Effector memory CD4-positive, alpha-beta T cell (primary cell): ENCODE results near the gene CDK4.
"Not testable (repeated sequence)": the region's sequence is repeated elsewhere in the genome, so short reads cannot be mapped to it uniquely, and the experiment has no call there.

Source experiments
- DNase-seq, 3 donors: peaks; one replicate each; pipeline ENCODE4 v3.0.0-alpha.2; 2020
- H3K27ac ChIP-seq: 2 replicates; pipeline ENCODE4 v1.7.0; 2013; ENCODE audit warnings: mild to moderate bottlenecking, low read length, moderate library complexity; ENCODE audit not compliant: insufficient read depth, poor library complexity, severe bottlenecking
- H3K27me3 ChIP-seq: replicated peaks from 2 replicates; pipeline ENCODE4 v1.7.0; 2013; ENCODE audit warnings: mild to moderate bottlenecking, low read length; ENCODE audit not compliant: insufficient read depth, control insufficient read depth, poor library complexity, severe bottlenecking
- H3K36me3 ChIP-seq: 2 replicates; pipeline ENCODE4 v1.7.0; 2013; ENCODE audit warnings: mild to moderate bottlenecking, low read length, moderate library complexity; ENCODE audit not compliant: control insufficient read depth, insufficient read depth
- H3K4me1 ChIP-seq: 2 replicates; pipeline ENCODE4 v1.7.0; 2013; ENCODE audit warnings: low read length, mild to moderate bottlenecking; ENCODE audit not compliant: control insufficient read depth, insufficient read depth, poor library complexity, severe bottlenecking
- H3K4me3 ChIP-seq: 2 replicates; pipeline ENCODE4 v1.7.0; 2013; ENCODE audit warnings: low read length, low read depth, mild to moderate bottlenecking; ENCODE audit not compliant: insufficient read depth, poor library complexity, severe bottlenecking
- H3K9me3 ChIP-seq: 2 replicates; pipeline ENCODE4 v1.7.0; 2013; ENCODE audit warnings: mild to moderate bottlenecking, low read length, moderate library complexity; ENCODE audit not compliant: control insufficient read depth

CDK4 gene

DNA sequence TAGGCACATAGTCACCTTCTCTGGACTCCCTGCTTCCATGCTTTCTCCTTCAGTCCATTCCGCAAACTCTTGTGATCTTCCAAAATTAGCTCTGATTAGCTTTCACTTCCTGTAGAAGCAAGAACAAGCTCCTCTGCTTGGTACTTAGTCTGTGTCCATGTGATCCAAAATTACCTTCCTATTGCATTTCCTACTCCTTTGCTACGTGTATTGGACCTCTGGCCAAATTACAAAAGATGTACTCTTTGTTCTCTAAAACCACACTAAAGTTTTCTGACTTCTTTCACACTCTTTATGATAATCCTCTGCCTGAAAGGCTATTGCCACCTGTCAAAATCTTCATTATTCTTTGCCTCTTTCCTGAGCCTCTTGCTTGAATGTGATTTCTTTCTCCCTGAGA lies 29.7 kb upstream of the CDK4 start:
- H3K4me3 ChIP-seq: peak overlapping the region; percentile 12
- no peaks in the 10 kb centered on the region for H3K9me3 ChIP-seq
- H3K36me3 ChIP-seq: peaks cover 13% of the 10 kb centered on the region
- H3K4me1 ChIP-seq: peaks cover 39% of the 10 kb centered on the region
- no peak for DNase-seq
- H3K27ac ChIP-seq: peak overlapping the region; percentile 79
- no peaks in the 10 kb centered on the region for H3K27me3 ChIP-seq

DNA sequence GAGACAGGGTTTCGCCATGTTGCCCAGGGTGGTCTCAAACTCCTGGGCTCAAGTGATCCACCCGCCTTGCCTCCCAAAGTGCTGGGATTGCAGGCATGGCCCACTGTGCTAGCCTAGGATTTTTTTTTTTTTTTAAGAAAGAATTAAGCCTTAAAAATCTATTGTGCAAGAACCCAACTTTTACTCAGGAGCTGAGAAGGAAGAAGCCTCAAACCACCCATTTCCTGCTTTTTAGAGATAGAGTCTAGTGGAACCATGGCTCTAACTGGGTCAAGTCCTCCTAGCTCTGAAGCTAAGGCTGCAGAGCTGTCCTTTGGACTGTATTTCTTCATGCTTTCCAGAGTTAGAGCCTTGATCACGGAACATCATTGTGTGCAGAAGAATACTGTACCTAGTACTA lies 29.1 kb upstream of the CDK4 start:
- DNase-seq: no peak
- Histone ChIP-seq H3K36me3 (peaks cover 8% of the 10 kb centered on the region), H3K4me1 (peaks cover 39% of the 10 kb centered on the region), H3K27me3 (no peaks in the 10 kb centered on the region), H3K27ac (peak overlapping the region; percentile 79), H3K4me3 (no peak overlapping the region), H3K9me3 (no peaks in the 10 kb centered on the region)

DNA sequence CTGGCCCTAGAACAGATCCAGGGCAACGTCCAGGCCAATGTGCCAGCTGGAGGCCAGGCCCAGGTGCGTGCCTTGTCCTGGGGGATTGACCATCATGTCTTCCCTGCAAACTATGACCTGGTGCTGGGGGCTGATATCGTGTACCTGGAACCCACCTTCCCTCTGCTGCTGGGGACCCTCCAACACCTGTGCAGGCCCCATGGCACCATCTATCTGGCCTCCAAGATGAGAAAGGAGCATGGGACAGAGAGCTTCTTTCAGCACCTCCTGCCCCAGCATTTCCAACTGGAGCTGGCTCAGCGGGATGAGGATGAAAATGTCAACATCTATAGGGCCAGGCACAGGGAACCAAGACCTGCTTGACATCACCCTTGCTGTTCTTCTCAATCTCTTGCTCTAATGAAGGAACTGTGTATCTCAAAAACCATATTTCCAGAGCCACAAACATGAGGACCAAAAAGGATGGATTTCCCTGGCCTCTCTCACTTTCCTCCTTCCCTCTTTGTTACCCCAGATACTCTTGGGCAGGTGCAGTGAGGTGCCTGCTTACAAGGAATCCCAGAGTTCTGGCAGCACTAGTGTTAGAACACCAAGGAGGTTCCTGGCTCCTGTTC lies 28.3 kb upstream of the CDK4 start:
- peak overlapping the region; percentile 61 for H3K27ac ChIP-seq
- no peak overlapping the region for H3K4me3 ChIP-seq
- DNase-seq: no peak
- peaks cover 39% of the 10 kb centered on the region for H3K4me1 ChIP-seq
- H3K36me3 ChIP-seq: no peaks in the 10 kb centered on the region
- no peaks in the 10 kb centered on the region for H3K9me3 ChIP-seq
- no peaks in the 10 kb centered on the region for H3K27me3 ChIP-seq

DNA sequence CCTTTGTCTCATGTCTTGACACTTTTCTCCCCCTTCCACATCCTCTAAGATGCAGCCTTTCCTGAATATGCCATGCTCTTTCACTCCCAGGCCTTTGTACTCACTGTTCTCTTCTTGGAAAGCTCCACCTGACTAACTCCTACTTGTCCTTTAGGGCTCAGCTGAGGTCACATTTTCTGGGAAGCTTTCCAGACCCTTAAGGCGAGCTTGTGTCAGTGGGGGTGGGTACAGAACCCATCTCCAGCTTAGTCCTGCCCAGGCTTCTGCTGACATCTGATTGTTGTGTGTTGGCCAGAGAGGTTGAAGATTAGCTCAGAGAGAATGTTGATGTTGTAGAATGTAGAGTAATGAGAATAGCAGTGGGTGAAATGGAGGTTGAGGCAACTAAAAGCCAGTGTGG lies 27.6 kb upstream of the CDK4 start:
- no peaks in the 10 kb centered on the region for H3K27me3 ChIP-seq
- no peak for DNase-seq
- H3K36me3 ChIP-seq: no peaks in the 10 kb centered on the region
- H3K27ac ChIP-seq: peak overlapping the region; percentile 61
- H3K4me3 ChIP-seq: no peak overlapping the region
- H3K9me3 ChIP-seq: no peaks in the 10 kb centered on the region
- H3K4me1 ChIP-seq: peaks cover 39% of the 10 kb centered on the region

DNA sequence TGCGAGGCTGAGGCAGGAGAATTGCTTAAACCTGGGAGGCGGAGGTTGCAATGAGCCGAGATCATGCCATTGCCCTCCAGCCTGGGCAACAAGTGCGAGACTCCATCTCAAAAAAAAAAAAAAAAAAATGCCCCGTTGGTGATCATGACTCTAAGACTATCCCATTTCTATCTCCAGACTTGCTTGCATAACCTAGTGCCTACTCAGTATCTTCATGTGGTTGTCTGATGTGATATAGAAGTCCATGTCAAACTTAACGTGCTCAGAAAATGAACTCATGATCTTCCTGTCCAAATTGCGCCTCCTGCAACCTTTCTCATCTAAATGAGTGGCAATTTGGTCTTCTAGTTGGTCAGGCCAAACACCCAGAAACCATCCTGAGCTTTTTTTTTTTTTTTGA lies 25.8 kb upstream of the CDK4 start:
- no peaks in the 10 kb centered on the region for H3K9me3 ChIP-seq
- no peak overlapping the region for H3K27ac ChIP-seq
- H3K27me3 ChIP-seq: no peaks in the 10 kb centered on the region
- no peaks in the 10 kb centered on the region for H3K36me3 ChIP-seq
- H3K4me1 ChIP-seq: peaks cover 30% of the 10 kb centered on the region
- no peak overlapping the region for H3K4me3 ChIP-seq
- DNase-seq: no peak

DNA sequence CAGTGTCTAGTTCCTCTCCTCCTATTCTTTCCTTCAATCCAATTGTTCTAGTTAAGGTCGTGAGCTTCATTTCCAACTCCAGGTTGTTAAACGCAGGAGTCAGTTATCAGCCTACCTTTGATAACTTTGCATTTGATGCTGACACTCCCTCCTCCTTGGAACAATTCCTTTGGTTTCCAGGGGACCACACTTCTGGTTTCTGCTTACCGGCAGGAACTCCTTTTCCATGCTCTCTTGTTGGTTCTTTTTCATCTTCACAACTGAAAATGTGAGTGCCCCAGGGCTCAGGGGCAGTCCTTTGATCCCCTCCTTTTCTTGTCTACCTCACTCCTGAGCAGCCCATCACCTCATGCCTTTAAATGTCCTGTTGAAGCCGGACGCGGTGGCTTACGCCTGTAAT lies 25.3 kb upstream of the CDK4 start:
- Histone ChIP-seq H3K9me3 (no peaks in the 10 kb centered on the region), H3K27ac (no peak overlapping the region), H3K4me3 (no peak overlapping the region), H3K36me3 (no peaks in the 10 kb centered on the region), H3K4me1 (peaks cover 30% of the 10 kb centered on the region), H3K27me3 (no peaks in the 10 kb centered on the region)
- DNase-seq: no peak

DNA sequence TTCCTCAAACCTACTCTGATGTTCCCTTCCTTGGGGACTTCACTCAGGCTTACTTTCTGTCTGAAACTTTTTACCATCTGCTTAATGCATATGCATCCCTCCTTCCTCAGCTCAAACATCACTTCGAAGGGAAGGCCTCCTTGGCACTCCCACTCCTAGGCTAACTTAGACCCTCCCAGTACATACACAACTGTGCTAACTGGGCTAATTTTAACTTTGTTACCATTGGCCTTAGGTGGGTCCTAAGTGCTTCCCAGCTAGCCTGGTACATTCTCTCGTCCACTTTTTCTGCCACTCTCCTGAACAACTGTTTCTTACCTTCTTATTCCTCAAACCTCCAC lies 24.1 kb upstream of the CDK4 start:
- Histone ChIP-seq H3K4me1 (peaks cover 19% of the 10 kb centered on the region), H3K36me3 (no peaks in the 10 kb centered on the region), H3K9me3 (no peaks in the 10 kb centered on the region), H3K4me3 (no peak overlapping the region), H3K27me3 (no peaks in the 10 kb centered on the region), H3K27ac (no peak overlapping the region)
- DNase-seq: no peak

DNA sequence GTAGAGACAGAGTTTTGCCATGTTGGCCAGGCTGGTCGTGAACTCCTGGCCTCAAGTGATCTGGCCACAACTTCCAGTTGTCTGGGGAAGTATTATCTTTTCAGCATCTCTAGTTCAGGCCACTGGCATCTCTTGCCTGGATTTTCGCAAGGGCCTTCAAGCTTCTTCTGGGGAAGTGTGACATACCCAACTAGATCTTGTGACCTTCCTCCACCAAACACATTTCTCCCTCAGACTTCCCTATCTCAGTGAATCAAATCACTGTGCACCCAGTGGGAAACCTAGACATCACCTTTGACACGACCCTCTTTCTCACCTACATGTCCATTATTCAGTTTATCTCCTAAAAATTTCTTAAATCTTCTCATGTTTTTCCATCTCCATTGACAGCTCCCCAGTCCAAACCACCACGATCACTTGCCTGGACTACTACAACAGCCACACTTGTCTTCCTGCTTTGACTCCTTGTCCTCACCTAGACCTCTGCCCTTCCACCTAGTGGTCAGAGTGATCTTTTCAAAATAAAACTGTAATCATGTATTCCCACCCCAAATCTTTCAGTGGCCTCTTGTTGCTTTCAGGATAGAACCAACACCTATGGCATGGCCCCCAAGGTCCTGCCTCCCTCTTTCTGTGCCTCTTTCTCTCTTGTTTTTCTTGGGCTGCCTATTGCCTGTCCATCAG lies 23.6 kb upstream of the CDK4 start:
- H3K36me3 ChIP-seq: no peaks in the 10 kb centered on the region

DNA sequence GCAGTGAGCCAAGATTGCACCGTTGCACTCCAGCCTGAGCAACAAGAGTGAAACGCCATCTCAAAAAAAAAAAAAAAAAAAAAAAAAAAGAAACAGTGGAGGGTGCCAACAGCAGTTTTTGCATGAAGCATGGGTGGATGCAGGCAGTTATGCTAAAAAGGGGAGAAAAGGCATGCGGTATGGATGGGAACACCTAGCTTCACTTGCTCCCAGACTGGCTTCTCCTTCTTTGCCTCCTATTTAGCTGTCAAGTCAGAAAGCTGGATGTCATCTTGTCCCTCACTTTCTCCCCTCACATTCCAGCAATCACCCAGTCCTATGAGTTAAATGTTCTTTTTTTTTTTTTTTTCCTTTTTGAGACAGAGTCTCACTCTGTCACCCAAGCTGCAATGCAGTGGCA lies 22.9 kb upstream of the CDK4 start:
- Histone ChIP-seq H3K4me3 (no peak overlapping the region), H3K9me3 (no peaks in the 10 kb centered on the region), H3K4me1 (peaks cover 7% of the 10 kb centered on the region), H3K36me3 (no peaks in the 10 kb centered on the region), H3K27me3 (no peaks in the 10 kb centered on the region), H3K27ac (no peak overlapping the region)
- no peak for DNase-seq

More for the DNA sequence above, 23.6 kb upstream of the CDK4 start:
- DNase-seq: no peak
- H3K27ac ChIP-seq: no peak overlapping the region
- H3K4me1 ChIP-seq: peaks cover 13% of the 10 kb centered on the region
- no peaks in the 10 kb centered on the region for H3K9me3 ChIP-seq
- no peak overlapping the region for H3K4me3 ChIP-seq
- H3K27me3 ChIP-seq: no peaks in the 10 kb centered on the region

DNA sequence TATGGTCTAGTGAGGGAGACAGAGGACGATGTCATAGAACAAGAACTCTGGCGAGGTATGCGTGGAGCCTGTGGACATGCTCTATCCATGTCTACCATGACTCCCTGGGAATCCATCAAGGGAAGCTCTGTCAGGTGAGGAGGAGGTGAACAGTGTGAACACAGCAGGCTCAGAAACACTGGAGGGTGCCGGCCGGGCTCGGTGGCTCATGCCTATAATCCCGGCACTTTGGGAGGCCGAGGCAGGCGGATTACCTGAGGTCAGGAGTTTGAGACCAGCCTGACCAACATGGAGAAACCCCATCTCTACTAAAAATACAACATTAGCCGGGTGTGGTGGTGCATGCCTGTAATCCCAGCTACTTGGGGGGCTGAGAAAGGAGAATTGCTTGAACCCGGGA lies 22.5 kb upstream of the CDK4 start:
- H3K9me3 ChIP-seq, H3K27me3 ChIP-seq, H3K27ac ChIP-seq, H3K4me3 ChIP-seq, H3K4me1 ChIP-seq, H3K36me3 ChIP-seq, DNase-seq: not testable (repeated sequence)
